22Rv1 (cell line): ENCODE measurements around the gene TAS2R14.

Experiments used
- ZFX ChIP-seq: fragments of 450-650 bp; IDR thresholded peaks from 2 replicates; pipeline ENCODE4 v1.6.1; 2017; ENCODE audit warnings: antibody characterized with exemption, borderline replicate concordance
- TF ChIP-seq, protein P1 (sequence below): fragments of 450-650 bp; IDR thresholded peaks from 2 replicates; pipeline ENCODE4 v1.5.1; 2017; ENCODE audit warnings: mild to moderate bottlenecking

DNA sequence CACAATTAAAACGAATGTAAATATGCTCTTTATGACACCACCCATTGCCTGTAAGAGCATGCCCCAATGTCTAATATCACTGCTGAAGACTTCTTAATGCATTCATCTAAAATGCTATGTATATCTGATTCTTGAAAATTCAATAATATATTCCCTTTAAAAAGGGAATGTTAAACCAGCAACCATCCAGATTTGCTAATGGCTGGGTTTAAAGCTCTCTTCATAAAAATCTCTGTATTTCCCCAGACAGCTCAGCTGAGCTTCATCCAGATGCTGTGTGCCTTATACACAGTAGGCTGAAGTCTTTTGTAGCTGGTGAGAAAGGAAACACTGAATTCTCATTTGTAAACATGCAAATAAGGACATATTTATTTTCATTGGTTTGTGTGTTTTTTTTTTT lies at the start of gene TAS2R14:
- TF ChIP-seq, protein P1, sequence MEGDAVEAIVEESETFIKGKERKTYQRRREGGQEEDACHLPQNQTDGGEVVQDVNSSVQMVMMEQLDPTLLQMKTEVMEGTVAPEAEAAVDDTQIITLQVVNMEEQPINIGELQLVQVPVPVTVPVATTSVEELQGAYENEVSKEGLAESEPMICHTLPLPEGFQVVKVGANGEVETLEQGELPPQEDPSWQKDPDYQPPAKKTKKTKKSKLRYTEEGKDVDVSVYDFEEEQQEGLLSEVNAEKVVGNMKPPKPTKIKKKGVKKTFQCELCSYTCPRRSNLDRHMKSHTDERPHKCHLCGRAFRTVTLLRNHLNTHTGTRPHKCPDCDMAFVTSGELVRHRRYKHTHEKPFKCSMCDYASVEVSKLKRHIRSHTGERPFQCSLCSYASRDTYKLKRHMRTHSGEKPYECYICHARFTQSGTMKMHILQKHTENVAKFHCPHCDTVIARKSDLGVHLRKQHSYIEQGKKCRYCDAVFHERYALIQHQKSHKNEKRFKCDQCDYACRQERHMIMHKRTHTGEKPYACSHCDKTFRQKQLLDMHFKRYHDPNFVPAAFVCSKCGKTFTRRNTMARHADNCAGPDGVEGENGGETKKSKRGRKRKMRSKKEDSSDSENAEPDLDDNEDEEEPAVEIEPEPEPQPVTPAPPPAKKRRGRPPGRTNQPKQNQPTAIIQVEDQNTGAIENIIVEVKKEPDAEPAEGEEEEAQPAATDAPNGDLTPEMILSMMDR = no peak
- TF ChIP-seq ZFX = no peak
